NCI-H460 (cell line): Measurements from ENCODE around the gene KCTD11. TPM values are rescaled to one million over a fixed set of nuclear protein-coding genes. Genes with fewer than 3 reads are reported as not detected.

Experiments used
- DNase-seq: peaks from one replicate; pipeline ENCODE4 v3.0.0-alpha.2; 2016; ENCODE audit warnings: low read depth; ENCODE audit errors: extremely low read depth
- polyA plus RNA-seq: library from polyadenylated mRNA; depleted of rRNA; stranded (reverse); fragments of >200 nt; gene quantifications from 2 replicates; pipeline ENCODE4 v1.2.3, GENCODE V29; 2014; cell fraction: nucleus; rRNA removed
- total RNA-seq: library from RNA; depleted of rRNA; stranded (reverse); fragments of >200 nt; shearing (Covaris generic); gene quantifications from 2 replicates; pipeline ENCODE4 v1.2.3, GENCODE V29; 2014; rRNA removed

KCTD11 gene
- total RNA-seq = 5.0 and 6.0 TPM in 2 replicates
- polyA plus RNA-seq = 7.3 and 7.9 TPM in 2 replicates

GRCh38 chr17:7351665-7352502, at the start of gene KCTD11:
KCTD11 (plus strand) TSS chr17:7352162.
- peak; percentile 88 for DNase-seq

- no peak for DNase-seq
Measured at GRCh38 chr17:7304179-7304578, 47.8 kb upstream of the KCTD11 start.

- peak; percentile 100 for DNase-seq
Measured at GRCh38 chr17:7306911-7307685, 44.9 kb upstream of the KCTD11 start, which contains the start of gene EIF5A. EIF5A (plus strand) TSS chr17:7307628; CDS start chr17:7309636, 2,008 bp downstream.

GRCh38 chr17:7307686-7308624, 44.0 kb upstream of the KCTD11 start:
- no peak for DNase-seq

- DNase-seq = peak; percentile 74
Measured at GRCh38 chr17:7308625-7309433, 43.1 kb upstream of the KCTD11 start.

- DNase-seq = no peak
Measured at GRCh38 chr17:7309628-7310027, 42.3 kb upstream of the KCTD11 start.

- DNase-seq = no peak
Measured at GRCh38 chr17:7311110-7311705, 40.8 kb upstream of the KCTD11 start.

- no peak for DNase-seq
Measured at GRCh38 chr17:7312432-7313087, 39.4 kb upstream of the KCTD11 start.

- no peak for DNase-seq
Measured at GRCh38 chr17:7313088-7313889, 38.7 kb upstream of the KCTD11 start.

- no peak for DNase-seq
Measured at GRCh38 chr17:7313890-7314718, 37.9 kb upstream of the KCTD11 start.

GRCh38 chr17:7314719-7315569, 37.0 kb upstream of the KCTD11 start, which contains the start of gene GPS2:
GPS2 (minus strand) TSS chr17:7315360; CDS start chr17:7315052, 308 bp downstream.
- DNase-seq = peak; percentile 81

- DNase-seq = no peak
Measured at GRCh38 chr17:7315570-7316235, 36.3 kb upstream of the KCTD11 start.

- DNase-seq = no peak
Measured at GRCh38 chr17:7317161-7317803, 34.7 kb upstream of the KCTD11 start.

GRCh38 chr17:7318121-7318860, 33.7 kb upstream of the KCTD11 start:
- DNase-seq = no peak
